Measurements from ENCODE around the gene NUBP1. TPM values are rescaled to one million over a fixed set of nuclear protein-coding genes. Genes with fewer than 3 reads are reported as not detected.
"Not testable (repeated sequence)": the region's sequence is repeated elsewhere in the genome, so short reads cannot be mapped to it uniquely, and the experiment has no call there.

The NUBP1 gene
- total RNA-seq, 1 donor from 2014 or later, result 33.9 TPM

- Mint-ChIP-seq H3K4me3 (ENCODE audit: low read depth) (no peak overlapping the region), H3K36me3 (ENCODE audit: low read depth) (peaks cover 59% of the 10 kb centered on the region), H3K27ac (no peak overlapping the region), H3K9me3 (no peaks in the 10 kb centered on the region), H3K4me1 (ENCODE audit: low read depth) (peaks cover 12% of the 10 kb centered on the region), H3K27me3 (ENCODE audit: low read depth) (no peaks in the 10 kb centered on the region)
- intact Hi-C loops (cut with micrococcal nuclease), result no loop called here
- DNase-seq (ENCODE audit: low spot score), result no peak
Observed at GRCh38 chr16:10756574-10756973, 12.9 kb downstream of the NUBP1 start.

- H3K27me3 Mint-ChIP-seq (ENCODE audit: low read depth), result no peaks in the 10 kb centered on the region
- peaks cover 66% of the 10 kb centered on the region for H3K36me3 Mint-ChIP-seq (ENCODE audit: low read depth)
- H3K4me1 Mint-ChIP-seq (ENCODE audit: low read depth), result peaks cover 2% of the 10 kb centered on the region
- no peak for DNase-seq (ENCODE audit: low spot score)
- no peaks in the 10 kb centered on the region for H3K9me3 Mint-ChIP-seq
- no peak overlapping the region for H3K27ac Mint-ChIP-seq
- intact Hi-C loops (cut with micrococcal nuclease), result no loop called here
- no peak overlapping the region for H3K4me3 Mint-ChIP-seq (ENCODE audit: low read depth)
Observed at GRCh38 chr16:10760858-10761257, 17.2 kb downstream of the NUBP1 start.

- Mint-ChIP-seq H3K4me1 (ENCODE audit: low read depth) (peaks cover 1% of the 10 kb centered on the region), H3K27ac (no peak overlapping the region), H3K27me3 (ENCODE audit: low read depth) (no peaks in the 10 kb centered on the region), H3K9me3 (no peaks in the 10 kb centered on the region), H3K36me3 (ENCODE audit: low read depth) (peaks cover 65% of the 10 kb centered on the region), H3K4me3 (ENCODE audit: low read depth) (no peak overlapping the region)
- intact Hi-C loops (cut with micrococcal nuclease), result no loop called here
- DNase-seq (ENCODE audit: low spot score), result no peak
Observed at GRCh38 chr16:10761373-10761772, 17.7 kb downstream of the NUBP1 start.

- H3K27ac Mint-ChIP-seq, result no peak overlapping the region
- no peak overlapping the region for H3K4me3 Mint-ChIP-seq (ENCODE audit: low read depth)
- no peaks in the 10 kb centered on the region for H3K4me1 Mint-ChIP-seq (ENCODE audit: low read depth)
- DNase-seq (ENCODE audit: low spot score), result no peak
- H3K9me3 Mint-ChIP-seq, result no peaks in the 10 kb centered on the region
- H3K27me3 Mint-ChIP-seq (ENCODE audit: low read depth), result no peaks in the 10 kb centered on the region
- peaks cover 62% of the 10 kb centered on the region for H3K36me3 Mint-ChIP-seq (ENCODE audit: low read depth)
- intact Hi-C loops (cut with micrococcal nuclease), result no loop called here
Observed at GRCh38 chr16:10762336-10763016, 18.8 kb downstream of the NUBP1 start.

- H3K27ac Mint-ChIP-seq, result no peak overlapping the region
- intact Hi-C loops (cut with micrococcal nuclease), result no loop called here
- no peaks in the 10 kb centered on the region for H3K27me3 Mint-ChIP-seq (ENCODE audit: low read depth)
- H3K9me3 Mint-ChIP-seq, result no peaks in the 10 kb centered on the region
- DNase-seq (ENCODE audit: low spot score), result no peak
- H3K36me3 Mint-ChIP-seq (ENCODE audit: low read depth), result peaks cover 60% of the 10 kb centered on the region
- H3K4me3 Mint-ChIP-seq (ENCODE audit: low read depth), result no peak overlapping the region
- H3K4me1 Mint-ChIP-seq (ENCODE audit: low read depth), result no peaks in the 10 kb centered on the region
Observed at GRCh38 chr16:10763456-10763855, 19.8 kb downstream of the NUBP1 start.

GRCh38 chr16:10765772-10766171 lies 22.1 kb downstream of the NUBP1 start:
- no peak for DNase-seq (ENCODE audit: low spot score)
- no peaks in the 10 kb centered on the region for H3K4me1 Mint-ChIP-seq (ENCODE audit: low read depth)
- H3K27me3 Mint-ChIP-seq (ENCODE audit: low read depth), result no peaks in the 10 kb centered on the region
- H3K27ac Mint-ChIP-seq, result no peak overlapping the region
- peaks cover 47% of the 10 kb centered on the region for H3K36me3 Mint-ChIP-seq (ENCODE audit: low read depth)
- no peak overlapping the region for H3K4me3 Mint-ChIP-seq (ENCODE audit: low read depth)
- intact Hi-C loops (cut with micrococcal nuclease), result no loop called here
- no peaks in the 10 kb centered on the region for H3K9me3 Mint-ChIP-seq

- H3K27ac Mint-ChIP-seq, result no peak overlapping the region
- H3K4me1 Mint-ChIP-seq (ENCODE audit: low read depth), result no peaks in the 10 kb centered on the region
- H3K36me3 Mint-ChIP-seq (ENCODE audit: low read depth), result peaks cover 34% of the 10 kb centered on the region
- no peak overlapping the region for H3K4me3 Mint-ChIP-seq (ENCODE audit: low read depth)
- H3K27me3 Mint-ChIP-seq (ENCODE audit: low read depth), result no peaks in the 10 kb centered on the region
- intact Hi-C loops (cut with micrococcal nuclease), result no loop called here
- H3K9me3 Mint-ChIP-seq, result no peaks in the 10 kb centered on the region
- DNase-seq (ENCODE audit: low spot score), result no peak
Observed at GRCh38 chr16:10767127-10767526, 23.5 kb downstream of the NUBP1 start.

- Mint-ChIP-seq H3K36me3 (ENCODE audit: low read depth) (peaks cover 16% of the 10 kb centered on the region), H3K9me3 (no peaks in the 10 kb centered on the region), H3K27me3 (ENCODE audit: low read depth) (peaks cover 3% of the 10 kb centered on the region), H3K4me1 (ENCODE audit: low read depth) (no peaks in the 10 kb centered on the region), H3K4me3 (ENCODE audit: low read depth) (no peak overlapping the region), H3K27ac (no peak overlapping the region)
- DNase-seq (ENCODE audit: low spot score), result no peak
- intact Hi-C loops (cut with micrococcal nuclease), result no loop called here
Observed at GRCh38 chr16:10769381-10769780, 25.7 kb downstream of the NUBP1 start.

- peaks cover 9% of the 10 kb centered on the region for H3K36me3 Mint-ChIP-seq (ENCODE audit: low read depth)
- no peak for DNase-seq (ENCODE audit: low spot score)
- intact Hi-C loops (cut with micrococcal nuclease), result no loop called here
Observed at GRCh38 chr16:10770907-10771306, 27.3 kb downstream of the NUBP1 start.

GRCh38 chr16:10776280-10776679 lies 32.6 kb downstream of the NUBP1 start:
- peaks cover 30% of the 10 kb centered on the region for H3K27me3 Mint-ChIP-seq (ENCODE audit: low read depth)
- peaks cover 7% of the 10 kb centered on the region for H3K4me1 Mint-ChIP-seq (ENCODE audit: low read depth)
- intact Hi-C loops (cut with micrococcal nuclease), result no loop called here
- no peak for DNase-seq (ENCODE audit: low spot score)
- no peaks in the 10 kb centered on the region for H3K36me3 Mint-ChIP-seq (ENCODE audit: low read depth)
- no peak overlapping the region for H3K27ac Mint-ChIP-seq
- H3K4me3 Mint-ChIP-seq (ENCODE audit: low read depth), result no peak overlapping the region
- no peaks in the 10 kb centered on the region for H3K9me3 Mint-ChIP-seq

More at GRCh38 chr16:10770907-10771306, 27.3 kb downstream of the NUBP1 start:
- Mint-ChIP-seq H3K4me3 (ENCODE audit: low read depth) (no peak overlapping the region), H3K9me3 (no peaks in the 10 kb centered on the region), H3K4me1 (ENCODE audit: low read depth) (peaks cover 4% of the 10 kb centered on the region), H3K27me3 (ENCODE audit: low read depth) (peaks cover 8% of the 10 kb centered on the region), H3K27ac (no peak overlapping the region)

GRCh38 chr16:10776923-10777322 lies 33.3 kb downstream of the NUBP1 start:
- H3K36me3 Mint-ChIP-seq (ENCODE audit: low read depth); H3K9me3 Mint-ChIP-seq; H3K4me1 Mint-ChIP-seq (ENCODE audit: low read depth); H3K4me3 Mint-ChIP-seq (ENCODE audit: low read depth); DNase-seq (ENCODE audit: low spot score); H3K27ac Mint-ChIP-seq; intact Hi-C loops (cut with micrococcal nuclease): not testable (repeated sequence)
- H3K27me3 Mint-ChIP-seq (ENCODE audit: low read depth), result peaks cover 33% of the 10 kb centered on the region

- H3K4me3 Mint-ChIP-seq (ENCODE audit: low read depth), result no peak overlapping the region
- peaks cover 37% of the 10 kb centered on the region for H3K27me3 Mint-ChIP-seq (ENCODE audit: low read depth)
- intact Hi-C loops (cut with micrococcal nuclease), result no loop called here
- no peak for DNase-seq (ENCODE audit: low spot score)
- no peaks in the 10 kb centered on the region for H3K9me3 Mint-ChIP-seq
- H3K4me1 Mint-ChIP-seq (ENCODE audit: low read depth), result peaks cover 7% of the 10 kb centered on the region
- no peaks in the 10 kb centered on the region for H3K36me3 Mint-ChIP-seq (ENCODE audit: low read depth)
- no peak overlapping the region for H3K27ac Mint-ChIP-seq
Observed at GRCh38 chr16:10777356-10777755, 33.7 kb downstream of the NUBP1 start.

GRCh38 chr16:10779908-10780307 lies 36.3 kb downstream of the NUBP1 start:
- H3K4me3 Mint-ChIP-seq (ENCODE audit: low read depth); intact Hi-C loops (cut with micrococcal nuclease); H3K36me3 Mint-ChIP-seq (ENCODE audit: low read depth); H3K4me1 Mint-ChIP-seq (ENCODE audit: low read depth); H3K27ac Mint-ChIP-seq; DNase-seq (ENCODE audit: low spot score); H3K9me3 Mint-ChIP-seq: not testable (repeated sequence)
- H3K27me3 Mint-ChIP-seq (ENCODE audit: low read depth), result peaks cover 39% of the 10 kb centered on the region

GRCh38 chr16:10780628-10781027 lies 37.0 kb downstream of the NUBP1 start:
- Mint-ChIP-seq H3K4me1 (ENCODE audit: low read depth) (peaks cover 3% of the 10 kb centered on the region), H3K4me3 (ENCODE audit: low read depth) (no peak overlapping the region), H3K27ac (no peak overlapping the region), H3K36me3 (ENCODE audit: low read depth) (no peaks in the 10 kb centered on the region), H3K9me3 (no peaks in the 10 kb centered on the region), H3K27me3 (ENCODE audit: low read depth) (peaks cover 38% of the 10 kb centered on the region)
- DNase-seq (ENCODE audit: low spot score), result no peak
- intact Hi-C loops (cut with micrococcal nuclease), result no loop called here
